Smooth muscle cell (in vitro differentiated cells): ENCODE measurements around the gene TMPRSS5. TPM values are rescaled to one million over a fixed set of nuclear protein-coding genes. Genes with fewer than 3 reads are reported as not detected.
A peak's percentile ranks its signal among the peaks of the same experiment; 100 is the strongest.

Source experiments
- DNase-seq: peaks from one replicate; lab custom pipeline; 2025; ENCODE audit not compliant: unreplicated experiment; lab: John Stamatoyannopoulos, UW
- H2AFZ ChIP-seq: fragments of 200-600 bp; sonication (generic); 2 replicates; pipeline ENCODE4 v1.6.0; 2016; ENCODE audit warnings: antibody characterized with exemption, low read depth, mild to moderate bottlenecking
- H3F3A ChIP-seq: fragments of 200-600 bp; sonication (generic); 2 replicates; pipeline ENCODE4 v1.6.0; 2017; ENCODE audit warnings: antibody characterized with exemption, low read depth
- H3K27ac ChIP-seq: fragments of 200-600 bp; sonication (generic); 2 replicates; pipeline ENCODE4 v1.5.1; 2016; ENCODE audit warnings: low read depth, mild to moderate bottlenecking
- H3K27me3 ChIP-seq: fragments of 200-600 bp; sonication (generic); 2 replicates; pipeline ENCODE4 v1.6.1; 2016; ENCODE audit warnings: low read depth, mild to moderate bottlenecking
- H3K36me3 ChIP-seq: fragments of 200-600 bp; sonication (generic); 2 replicates; pipeline ENCODE4 v1.5.1; 2016; ENCODE audit warnings: low read depth
- H3K4me1 ChIP-seq: fragments of 200-600 bp; sonication (generic); 2 replicates; pipeline ENCODE4 v1.5.1; 2016; ENCODE audit warnings: low read depth
- H3K4me2 ChIP-seq: fragments of 200-600 bp; sonication (generic); 2 replicates; pipeline ENCODE4 v1.6.0; 2016; ENCODE audit warnings: mild to moderate bottlenecking
- H3K4me3 ChIP-seq: fragments of 200-600 bp; sonication (generic); 2 replicates; pipeline ENCODE4 v1.5.1; 2016; ENCODE audit warnings: mild to moderate bottlenecking
- H3K79me2 ChIP-seq: fragments of 200-600 bp; sonication (generic); 2 replicates; pipeline ENCODE4 v1.6.0; 2016; ENCODE audit warnings: low read depth, mild to moderate bottlenecking
- H3K9ac ChIP-seq: fragments of 200-600 bp; sonication (generic); 2 replicates; pipeline ENCODE4 v1.6.0; 2016; ENCODE audit warnings: low read depth
- H3K9me3 ChIP-seq: fragments of 200-600 bp; sonication (generic); replicated peaks from 2 replicates; pipeline ENCODE4 v1.5.1; 2016; ENCODE audit warnings: low read depth
- H4K20me1 ChIP-seq: fragments of 200-600 bp; sonication (generic); 2 replicates; pipeline ENCODE4 v1.6.0; 2016; ENCODE audit warnings: low read depth
- CTCF ChIP-seq: fragments of 200-600 bp; sonication (generic); IDR thresholded peaks from 2 replicates; pipeline ENCODE4 v1.5.1; 2017; ENCODE audit warnings: borderline replicate concordance, mild to moderate bottlenecking, antibody characterized with exemption; ENCODE audit not compliant: insufficient read depth, poor library complexity, severe bottlenecking
- WGBS: methylation state at CpG from one replicate; pipeline ENCODE4 v1.1.7; 2016; ENCODE audit warnings: low lambda C conversion rate; 5-methylcytosine and 5-hydroxymethylcytosine counted together
- polyA plus RNA-seq: library from polyadenylated mRNA; unstranded; fragments of >200 nt; fragmentation: Nextera tagmentation; extraction: Ambion mirVana; gene quantifications from 2 replicates; pipeline ENCODE4 v1.2.1, GENCODE V29; 2016
- total RNA-seq: library from RNA; depleted of rRNA; stranded (reverse); fragments of >200 nt; gene quantifications from 2 replicates; pipeline ENCODE4 v1.2.3, GENCODE V29; 2014

Gene TMPRSS5
- total and polyA plus RNA-seq, 2 experiments from 2014 or later: 0.43 TPM; not detected in 1

GRCh38 chr11:113664069-113664980 lies 41.8 kb downstream of the TMPRSS5 start:
- H3K4me1 ChIP-seq: no peaks in the 10 kb centered on the region
- WGBS: 51% methylated on average over 11 of the region's 11 CpGs
- peaks cover 7% of the 10 kb centered on the region for H3K36me3 ChIP-seq
- H3K4me3 ChIP-seq: peak overlapping the region; percentile 15
- peak overlapping the region; percentile 82 for H3K27ac ChIP-seq
- no peaks in the 10 kb centered on the region for H3K27me3 ChIP-seq
- no peaks in the 10 kb centered on the region for H4K20me1 ChIP-seq
- peaks cover 7% of the 10 kb centered on the region for H3K9me3 ChIP-seq
- no peak for TF ChIP-seq CTCF
- H3K9ac ChIP-seq: peak overlapping the region; percentile 43
- no peak for DNase-seq
- no peaks in the 10 kb centered on the region for H3K79me2 ChIP-seq
- H2AFZ ChIP-seq: no peak overlapping the region
- peak overlapping the region; percentile 6 for H3K4me2 ChIP-seq
- peaks cover 11% of the 10 kb centered on the region for H3F3A ChIP-seq

- H3K27me3 ChIP-seq: no peaks in the 10 kb centered on the region
- H4K20me1 ChIP-seq: no peaks in the 10 kb centered on the region
- H3K9me3 ChIP-seq: peaks cover 7% of the 10 kb centered on the region
- H3K4me1 ChIP-seq: no peaks in the 10 kb centered on the region
- H3K9ac ChIP-seq: peak overlapping the region; percentile 43
- no peak overlapping the region for H2AFZ ChIP-seq
- no peak overlapping the region for H3K4me3 ChIP-seq
- peaks cover 7% of the 10 kb centered on the region for H3K36me3 ChIP-seq
- H3F3A ChIP-seq: peaks cover 9% of the 10 kb centered on the region
- TF ChIP-seq CTCF: no peak
- peak overlapping the region; percentile 82 for H3K27ac ChIP-seq
- H3K4me2 ChIP-seq: no peak overlapping the region
- WGBS: 91% methylated on average over 2 of the region's 2 CpGs
- no peak for DNase-seq
- H3K79me2 ChIP-seq: no peaks in the 10 kb centered on the region
These were observed 42.5 kb downstream of the TMPRSS5 start for GRCh38 chr11:113663567-113663966.

GRCh38 chr11:113655771-113656170 lies 50.3 kb downstream of the TMPRSS5 start:
- Histone ChIP-seq H3K4me3 (no peak overlapping the region), H3K27ac (no peak overlapping the region), H3K9ac (no peak overlapping the region), H3K4me2 (no peak overlapping the region), H3K79me2 (no peaks in the 10 kb centered on the region), H3K36me3 (no peaks in the 10 kb centered on the region), H3F3A (no peaks in the 10 kb centered on the region), H3K9me3 (no peaks in the 10 kb centered on the region), H3K4me1 (no peaks in the 10 kb centered on the region), H3K27me3 (no peaks in the 10 kb centered on the region), H2AFZ (no peak overlapping the region), H4K20me1 (no peaks in the 10 kb centered on the region)
- 93% methylated on average over 5 of the region's 5 CpGs for WGBS
- no peak for TF ChIP-seq CTCF
- no peak for DNase-seq
